ENCODE measurements around the gene ALOX5AP.

The ALOX5AP gene

GRCh38 chr13:30770929-30771328 lies 35.6 kb downstream of the ALOX5AP start:
- no peak for DNase-seq

- DNase-seq, result no peak
Observed at GRCh38 chr13:30773561-30773960, 38.2 kb downstream of the ALOX5AP start.

DNA sequence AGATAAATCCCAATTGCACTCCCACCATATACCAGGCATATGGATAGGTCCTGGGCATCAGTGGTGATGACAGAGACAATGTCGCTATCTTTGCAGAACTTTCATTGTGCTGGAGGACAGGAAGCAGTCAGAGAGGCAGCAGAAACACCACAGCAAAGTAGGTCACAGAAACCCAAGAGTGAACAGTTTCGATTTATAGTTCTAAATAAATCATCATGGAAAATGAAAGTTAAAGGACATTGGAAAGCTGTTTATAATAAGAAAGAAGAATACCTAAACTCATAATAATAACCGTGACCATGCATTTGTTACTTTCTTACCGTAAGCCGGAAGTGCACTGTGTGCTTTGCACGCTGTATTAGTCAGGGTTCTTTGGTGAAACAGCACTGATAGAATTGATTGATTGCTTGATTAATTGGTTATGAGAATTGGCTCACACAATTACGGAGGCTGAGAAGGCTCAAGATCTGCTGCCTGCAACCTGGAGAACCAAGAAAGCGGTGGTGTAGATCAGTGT lies 38.9 kb downstream of the ALOX5AP start:
- DNase-seq, result no peak

DNA sequence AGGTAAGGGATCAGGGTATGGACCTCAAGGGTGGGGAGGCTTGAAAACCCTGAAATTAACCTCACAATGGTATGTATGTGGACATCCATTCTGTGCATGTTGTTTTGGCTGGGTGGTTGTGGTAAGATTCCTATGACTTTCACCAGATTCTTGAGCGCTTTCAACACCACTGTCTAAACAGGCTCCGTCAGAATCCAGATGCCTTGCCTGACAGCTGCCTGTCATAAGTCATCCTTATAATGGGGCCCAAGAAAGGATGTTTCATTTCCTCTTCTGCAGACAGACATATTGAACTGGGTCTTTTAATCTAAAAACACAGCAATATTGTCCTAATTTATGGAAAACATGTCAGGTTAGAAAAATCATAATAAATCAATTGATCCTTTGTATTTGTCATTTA lies 41.3 kb downstream of the ALOX5AP start:
- no peak for DNase-seq

GRCh38 chr13:30779016-30779415 lies 43.7 kb downstream of the ALOX5AP start:
- no peak for DNase-seq

- no peak for DNase-seq
Observed at GRCh38 chr13:30779608-30780007, 44.3 kb downstream of the ALOX5AP start.

- no peak for DNase-seq
Observed at GRCh38 chr13:30780338-30780981, 45.1 kb downstream of the ALOX5AP start.

- no peak for DNase-seq
Observed at GRCh38 chr13:30785191-30785850, 50.0 kb downstream of the ALOX5AP start.

GRCh38 chr13:30786648-30787047 lies 51.3 kb downstream of the ALOX5AP start:
- no peak for DNase-seq

- DNase-seq, result no peak
Observed at GRCh38 chr13:30787738-30788525, 52.6 kb downstream of the ALOX5AP start.

- DNase-seq, result no peak
Observed at GRCh38 chr13:30789166-30789862, 54.0 kb downstream of the ALOX5AP start.

GRCh38 chr13:30790592-30790991 lies 55.2 kb downstream of the ALOX5AP start:
- DNase-seq, result no peak

DNA sequence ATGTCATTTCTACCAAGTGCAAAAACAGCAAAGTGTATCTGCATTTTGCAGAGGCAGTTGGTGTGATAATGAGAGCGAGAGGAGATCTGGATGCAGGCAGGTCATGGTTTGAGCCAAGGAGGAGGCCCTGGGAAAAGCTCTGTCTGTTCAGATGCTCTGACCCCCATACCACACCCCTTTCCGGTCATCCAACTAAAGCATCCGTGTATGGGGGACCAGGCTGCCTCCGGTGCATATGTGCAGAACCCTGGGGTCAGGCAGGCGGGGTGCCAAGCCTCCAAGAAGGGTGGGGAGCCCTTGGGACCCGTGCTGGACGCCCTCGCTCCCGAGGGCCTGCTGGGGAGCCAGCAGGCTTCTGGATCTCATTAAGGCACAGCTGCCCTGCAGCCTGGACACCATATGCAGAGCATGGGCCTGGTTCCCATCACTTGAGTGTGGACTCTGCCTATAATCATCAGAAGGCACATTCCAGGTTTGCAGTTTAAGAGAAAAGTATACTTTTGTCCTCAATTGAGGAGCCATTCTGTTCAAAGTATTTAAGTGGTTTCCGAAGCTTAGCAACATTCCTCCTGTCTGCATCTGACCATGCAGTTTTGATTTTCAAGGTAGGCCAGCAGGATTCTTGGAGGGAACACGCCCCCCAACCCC lies 56.1 kb downstream of the ALOX5AP start:
- DNase-seq, result no peak

DNA sequence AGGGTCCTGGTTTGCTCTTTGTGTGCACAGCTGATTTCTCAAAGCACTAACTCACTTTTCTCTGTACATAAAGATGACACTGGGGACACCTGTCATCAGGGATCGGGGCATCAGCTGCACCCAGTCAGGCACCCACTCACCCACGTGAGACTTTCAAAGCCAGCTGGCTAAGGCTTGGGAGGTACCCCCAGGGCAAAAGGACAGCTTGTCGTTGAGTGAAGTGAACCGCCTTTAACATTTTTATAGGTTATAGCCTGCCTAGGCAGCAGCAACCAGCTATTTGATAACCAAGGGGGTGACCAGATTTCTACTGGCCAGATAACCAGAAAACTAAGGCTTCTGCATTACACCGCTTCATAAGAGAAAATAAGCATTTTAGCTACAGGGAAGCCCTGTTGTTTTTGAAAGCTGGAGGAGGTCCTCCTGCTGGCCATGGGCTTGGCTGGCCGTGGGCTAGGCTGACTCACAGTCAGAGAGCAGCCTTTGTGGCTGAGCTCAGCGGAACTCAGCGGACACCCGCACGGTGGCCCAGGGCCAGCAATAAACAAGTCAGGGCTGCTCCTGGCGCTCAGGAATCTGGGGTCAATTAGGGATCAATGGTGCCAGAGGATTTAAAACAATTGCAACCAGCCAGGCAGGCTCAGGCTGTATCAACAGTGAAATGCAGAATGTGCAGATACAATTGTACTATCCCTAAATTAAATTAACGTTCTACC lies 57.1 kb downstream of the ALOX5AP start:
- DNase-seq, result no peak

DNA sequence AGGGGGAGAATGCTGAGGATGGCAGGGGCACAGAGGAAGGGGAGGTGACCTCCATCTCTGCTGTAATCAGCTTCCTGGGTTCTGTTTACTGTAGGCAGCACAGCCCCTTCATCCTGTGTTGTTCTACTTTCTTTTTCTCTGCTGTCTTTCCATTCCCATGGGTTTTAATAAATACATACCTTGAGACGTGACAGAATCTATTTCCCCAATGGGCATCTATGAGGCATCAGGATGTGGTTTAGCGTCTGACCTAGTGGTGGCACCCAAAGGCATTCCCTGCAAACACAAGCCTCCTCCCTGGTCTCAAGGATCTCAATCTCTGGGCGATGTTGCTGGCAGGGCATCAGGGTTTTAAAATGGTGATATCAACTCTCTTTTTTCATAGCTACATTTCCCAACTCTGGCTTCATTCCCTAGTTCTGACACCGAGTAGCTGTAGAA lies 60.8 kb downstream of the ALOX5AP start:
- no peak for DNase-seq

GRCh38 chr13:30796631-30797601 lies 61.6 kb downstream of the ALOX5AP start:
- DNase-seq, result no peak

- no peak for DNase-seq
Observed at GRCh38 chr13:30797847-30798535, 62.6 kb downstream of the ALOX5AP start.

DNA sequence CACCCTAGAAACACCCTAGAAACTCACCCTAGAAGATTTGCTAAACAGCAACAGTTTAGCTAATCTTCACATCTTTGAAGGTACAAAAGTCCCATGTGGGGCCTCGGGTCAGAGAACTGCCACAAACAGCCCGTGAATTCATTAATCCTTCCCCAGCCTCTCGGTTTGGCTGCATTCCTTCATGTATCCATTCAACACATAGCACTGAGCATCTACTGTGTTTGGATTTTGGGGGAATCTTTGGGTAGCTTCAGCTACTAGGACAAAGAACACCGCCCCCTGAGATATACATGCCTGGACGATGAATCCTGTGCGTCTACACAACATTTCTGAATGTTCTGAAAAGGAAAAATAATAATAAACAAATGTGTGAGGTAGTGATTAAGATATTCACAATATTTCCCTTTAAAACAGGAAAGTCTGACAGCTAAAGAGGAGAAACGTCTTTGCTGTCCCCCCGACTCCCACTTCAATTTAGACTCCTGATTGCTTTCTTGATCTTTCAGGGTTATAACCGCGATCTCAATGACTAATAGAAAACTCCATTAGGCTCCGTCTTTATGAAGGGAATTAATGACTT lies 63.5 kb downstream of the ALOX5AP start:
- DNase-seq, result no peak

DNA sequence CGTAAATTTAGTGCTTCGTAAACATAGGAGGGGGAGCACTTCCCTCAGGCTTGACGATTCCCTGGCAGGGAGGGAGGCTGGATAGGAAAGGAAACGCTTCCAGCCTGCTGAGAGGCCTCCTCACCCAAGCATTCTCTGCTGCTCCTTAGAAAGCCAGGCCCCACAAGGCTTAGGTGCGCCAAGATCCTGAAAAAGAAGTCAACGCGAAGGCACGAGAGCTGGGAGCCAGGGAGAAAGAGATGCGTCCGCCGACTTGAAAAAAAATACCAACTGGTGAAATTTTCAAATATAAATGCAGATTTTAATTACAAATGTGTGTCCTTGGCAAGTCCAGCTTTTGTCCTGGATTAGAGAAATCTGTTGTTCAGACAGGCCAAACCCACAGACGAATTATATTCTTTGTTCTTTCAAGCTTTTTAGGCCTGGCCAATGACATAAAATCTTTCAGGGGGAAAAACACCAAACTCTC lies 64.0 kb downstream of the ALOX5AP start:
- DNase-seq, result no peak
